Psoas muscle (tissue), 8 donors: ENCODE results near the gene MAPKBP1. TPM values are rescaled to one million over a fixed set of nuclear protein-coding genes. Genes with fewer than 3 reads are reported as not detected.

Experiments
- ATAC-seq, 4 donors: fragments of 200-7000 bp; cut with Tn5 transposase; one replicate each; pipeline ENCODE4 v1.9.1; 2020; ENCODE audit warnings: moderate library complexity in 3 of 4, mild to moderate bottlenecking in 2 of 4
- DNase-seq, 2 donors: peaks; one replicate each; pipeline ENCODE4 v3.0.0-alpha.2; 2020
- H3K27ac ChIP-seq: fragments of 200-600 bp; one replicate; pipeline ENCODE4 v1.8.0; 2022
- H3K27me3 ChIP-seq, 3 donors: fragments of 200-600 bp in 1 of 3; one replicate each; pipeline versions ENCODE4 v1.6.1 to v1.8.0; 2013 to 2022; ENCODE audit warnings: low read length in 2 of 3, mild to moderate bottlenecking in 2 of 3, moderate library complexity in 1 of 3; ENCODE audit not compliant: insufficient read depth in 3 of 3
- H3K36me3 ChIP-seq, 2 donors: fragments of 200-600 bp in 1 of 2; one replicate each; pipeline versions ENCODE4 v1.6.1 to v1.8.0; 2013 to 2022; ENCODE audit warnings: low read depth in 1 of 2, mild to moderate bottlenecking in 1 of 2, moderate library complexity in 1 of 2; ENCODE audit not compliant: insufficient read depth in 1 of 2
- H3K4me1 ChIP-seq: fragments of 200-600 bp; one replicate; pipeline ENCODE4 v1.8.0; 2022
- H3K4me3 ChIP-seq: fragments of 200-600 bp; one replicate; pipeline ENCODE4 v1.8.0; 2022; ENCODE audit warnings: mild to moderate bottlenecking
- H3K9me3 ChIP-seq: fragments of 200-600 bp; one replicate; pipeline ENCODE4 v1.8.0; 2022
- CTCF ChIP-seq: fragments of 200-600 bp; IDR thresholded peaks from one replicate; pipeline ENCODE4 v1.8.0; 2022; ENCODE audit warnings: antibody characterized with exemption
- WGBS, 3 donors: extraction: QIAGEN DNeasy Blood & Tissue Kit; methylation state at CpG; one replicate each; pipeline versions ENCODE4 v1.1.6 to v1.1.7; 2013; 5-methylcytosine and 5-hydroxymethylcytosine counted together
- intact Hi-C, 2 donors: fragments of 100-400 bp; cut with DNase I; formaldehyde crosslinking; loops; one replicate each; pipeline versions ENCODE4 v1.11.0 to v1.14.2; 2022
- polyA plus RNA-seq, 3 donors: library from polyadenylated mRNA; stranded (reverse); fragments of 200-250 nt; gene quantifications; one replicate each; pipeline ENCODE4 v1.2.3, GENCODE V29; 2013
- total RNA-seq, 4 donors: library from RNA; stranded (reverse); fragmentation: NEBNext Ultra II Directional in 2 of 4; extraction: Animal tissue kit (Norgen Biotek cat#: 25700) in 2 of 4; gene quantifications; one replicate each; pipeline versions ENCODE4 v1.2.1 to v1.2.4, GENCODE V29; 2021 to 2023
- donor health status: healthy with polysubstance abuse.
- donor health status: DM: no; HTN: no; CAD: no; lungs with moderate emphysema.
- donor health status: Bipolar disorder and iron deficiency.
- donor health status: healthy.
- donor health status: DM: yes; HTN: yes; CAD: no.
- donor health status: DM: no; HTN: no; CAD: no.
- donor health status: DM: no; HTN: no; CAD: no.
- donor health status: DM: yes; HTN: yes; CAD: no.

Gene MAPKBP1
- total and polyA plus RNA-seq, 7 donors = 2.4 to 10.3 (median 7.1) TPM

GRCh38 chr15:41840673-41841072, 66.4 kb downstream of the MAPKBP1 start:
- no peak for DNase-seq
- no peak for TF ChIP-seq CTCF
- no peak overlapping the region for H3K27ac ChIP-seq
- no peak overlapping the region for H3K4me3 ChIP-seq
- no peaks in the 10 kb centered on the region for H3K9me3 ChIP-seq
- no peak for ATAC-seq
- H3K27me3 ChIP-seq = no peaks in the 10 kb centered on the region
- intact Hi-C loops = loop anchor here in 1 of 2 donors (5.0 kb wide), 1 partner anchor 47 kb away; no protein-coding TSS in a partner anchor
- peaks cover 0 to 50% of the 10 kb centered on the region in 2 donors for H3K36me3 ChIP-seq
- H3K4me1 ChIP-seq = peaks cover 18% of the 10 kb centered on the region
- WGBS, 3 donors = 93 to 96% (median 96%) methylated on average over 15 of the region's 15 CpGs

GRCh38 chr15:41841131-41841530, 66.8 kb downstream of the MAPKBP1 start:
- Histone ChIP-seq H3K4me1 (peaks cover 18% of the 10 kb centered on the region), H3K27me3 (no peaks in the 10 kb centered on the region), H3K4me3 (no peak overlapping the region), H3K27ac (no peak overlapping the region), H3K9me3 (no peaks in the 10 kb centered on the region), H3K36me3 (peaks cover 0 to 50% of the 10 kb centered on the region in 2 donors)
- DNase-seq (no peak), ATAC-seq (no peak)
- TF ChIP-seq CTCF = no peak
- intact Hi-C loops = loop anchor here in 1 of 2 donors (5.0 kb wide), 1 partner anchor 46 kb away; no protein-coding TSS in a partner anchor
- 95 to 99% (median 96%) methylated on average over 10 of the region's 10 CpGs for WGBS, 3 donors

- peaks cover 18% of the 10 kb centered on the region for H3K4me1 ChIP-seq
- TF ChIP-seq CTCF = no peak
- intact Hi-C loops = loop anchor here in 1 of 2 donors (5.0 kb wide), 1 partner anchor 45 kb away; no protein-coding TSS in a partner anchor
- no peak overlapping the region for H3K27ac ChIP-seq
- DNase-seq (no peak), ATAC-seq (no peak)
- no peaks in the 10 kb centered on the region for H3K9me3 ChIP-seq
- H3K4me3 ChIP-seq = no peak overlapping the region
- peaks cover 0 to 59% of the 10 kb centered on the region in 2 donors for H3K36me3 ChIP-seq
- WGBS, 3 donors = 68 to 81% (median 69%) methylated on average over 11 to 12 of the region's 12 CpGs
- H3K27me3 ChIP-seq = no peaks in the 10 kb centered on the region
Observed at GRCh38 chr15:41842229-41842628, 67.9 kb downstream of the MAPKBP1 start.

- intact Hi-C loops = loop anchor here in 1 of 2 donors (5.0 kb wide), 1 partner anchor 44 kb away; no protein-coding TSS in a partner anchor
- WGBS, 3 donors = 80 to 85% (median 82%) methylated on average over 9 to 10 of the region's 10 CpGs
- no peak overlapping the region for H3K27ac ChIP-seq
- peaks cover 12% of the 10 kb centered on the region for H3K4me1 ChIP-seq
- no peak for DNase-seq
- peaks cover 0 to 73% of the 10 kb centered on the region in 2 donors for H3K36me3 ChIP-seq
- TF ChIP-seq CTCF = no peak
- no peaks in the 10 kb centered on the region for H3K9me3 ChIP-seq
- H3K4me3 ChIP-seq = no peak overlapping the region
- H3K27me3 ChIP-seq = no peaks in the 10 kb centered on the region
- ATAC-seq = no peak
Observed at GRCh38 chr15:41843571-41843970, 69.3 kb downstream of the MAPKBP1 start.

GRCh38 chr15:41844814-41845213, 70.5 kb downstream of the MAPKBP1 start:
- H3K27me3 ChIP-seq = no peaks in the 10 kb centered on the region
- 87 to 88% (median 88%) methylated on average over 12 of the region's 12 CpGs for WGBS, 3 donors
- no peak for DNase-seq
- ATAC-seq = no peak
- intact Hi-C loops = loop anchor here in 1 of 2 donors (5.0 kb wide), 1 partner anchor 42 kb away; no protein-coding TSS in a partner anchor
- H3K36me3 ChIP-seq = peaks cover 0 to 76% of the 10 kb centered on the region in 2 donors
- no peak overlapping the region for H3K4me3 ChIP-seq
- no peak overlapping the region for H3K27ac ChIP-seq
- no peaks in the 10 kb centered on the region for H3K4me1 ChIP-seq
- H3K9me3 ChIP-seq = no peaks in the 10 kb centered on the region
- no peak for TF ChIP-seq CTCF
